ENCODE data around the gene BAIAP2. TPM values are rescaled to one million over a fixed set of nuclear protein-coding genes. Genes with fewer than 3 reads are reported as not detected.

The BAIAP2 gene
- total RNA-seq, 1 donor from 2014 or later = 4.3 TPM

- Mint-ChIP-seq H3K27me3 (ENCODE audit: insufficient read depth) (peaks cover 12% of the 10 kb centered on the region), H3K4me3 (no peak overlapping the region), H3K4me1 (ENCODE audit: low read depth) (no peaks in the 10 kb centered on the region), H3K9me3 (no peaks in the 10 kb centered on the region), H3K27ac (no peak overlapping the region), H3K36me3 (ENCODE audit: low read depth) (no peaks in the 10 kb centered on the region)
- intact Hi-C loops (cut with micrococcal nuclease) = no loop called here
- DNase-seq (ENCODE audit: low spot score) = no peak
Measured at GRCh38 chr17:81160747-81161453, 125.9 kb downstream of the BAIAP2 start.

GRCh38 chr17:81161536-81161935 lies 126.6 kb downstream of the BAIAP2 start:
- H3K4me3 Mint-ChIP-seq = no peak overlapping the region
- H3K4me1 Mint-ChIP-seq (ENCODE audit: low read depth) = no peaks in the 10 kb centered on the region
- no peak overlapping the region for H3K27ac Mint-ChIP-seq
- intact Hi-C loops (cut with micrococcal nuclease) = no loop called here
- DNase-seq (ENCODE audit: low spot score) = no peak
- no peaks in the 10 kb centered on the region for H3K36me3 Mint-ChIP-seq (ENCODE audit: low read depth)
- H3K27me3 Mint-ChIP-seq (ENCODE audit: insufficient read depth) = peaks cover 12% of the 10 kb centered on the region
- no peaks in the 10 kb centered on the region for H3K9me3 Mint-ChIP-seq

GRCh38 chr17:81161972-81162371 lies 127.0 kb downstream of the BAIAP2 start:
- DNase-seq (ENCODE audit: low spot score) = no peak
- no peaks in the 10 kb centered on the region for H3K4me1 Mint-ChIP-seq (ENCODE audit: low read depth)
- H3K4me3 Mint-ChIP-seq = no peak overlapping the region
- H3K27ac Mint-ChIP-seq = no peak overlapping the region
- intact Hi-C loops (cut with micrococcal nuclease) = no loop called here
- H3K9me3 Mint-ChIP-seq = no peaks in the 10 kb centered on the region
- H3K36me3 Mint-ChIP-seq (ENCODE audit: low read depth) = no peaks in the 10 kb centered on the region
- H3K27me3 Mint-ChIP-seq (ENCODE audit: insufficient read depth) = peaks cover 12% of the 10 kb centered on the region

GRCh38 chr17:81162491-81162890 lies 127.5 kb downstream of the BAIAP2 start:
- Mint-ChIP-seq H3K27ac (no peak overlapping the region), H3K36me3 (ENCODE audit: low read depth) (no peaks in the 10 kb centered on the region), H3K27me3 (ENCODE audit: insufficient read depth) (peaks cover 16% of the 10 kb centered on the region), H3K4me1 (ENCODE audit: low read depth) (no peaks in the 10 kb centered on the region), H3K9me3 (no peaks in the 10 kb centered on the region), H3K4me3 (no peak overlapping the region)
- no peak for DNase-seq (ENCODE audit: low spot score)
- intact Hi-C loops (cut with micrococcal nuclease) = no loop called here

DNA sequence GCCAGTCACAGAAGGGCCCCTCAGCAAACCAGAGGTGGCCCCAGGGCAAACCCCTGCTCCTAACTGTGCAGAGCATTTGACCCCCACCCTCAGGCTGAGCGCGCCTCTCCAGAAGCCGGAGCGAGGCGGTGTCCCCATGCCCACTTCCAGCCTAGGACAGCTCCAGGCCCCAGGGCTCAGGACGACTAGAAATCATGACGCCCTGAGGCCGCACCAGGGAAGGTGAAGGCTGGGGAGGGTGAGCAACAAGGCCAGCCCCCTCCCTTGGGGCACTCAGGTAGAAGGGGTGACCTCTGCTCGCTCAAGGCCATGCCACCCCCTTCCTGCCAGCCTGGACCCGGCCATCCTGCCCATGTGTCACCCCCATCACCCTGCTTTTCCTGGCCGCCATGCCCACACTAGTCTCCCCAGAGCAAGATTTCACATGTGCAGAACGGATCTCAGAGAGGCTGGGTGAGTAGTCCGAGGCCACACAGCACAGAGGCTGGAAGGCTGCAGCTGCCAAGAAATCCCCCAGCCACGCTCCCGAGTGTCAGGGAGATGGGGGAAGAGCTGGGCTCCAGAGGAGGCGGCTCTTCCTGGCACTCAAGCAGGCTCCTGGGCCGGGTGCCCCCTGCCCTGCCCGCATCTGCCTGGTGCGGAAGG lies 128.2 kb downstream of the BAIAP2 start:
- no peak for DNase-seq (ENCODE audit: low spot score)
- peaks cover 19% of the 10 kb centered on the region for H3K27me3 Mint-ChIP-seq (ENCODE audit: insufficient read depth)
- intact Hi-C loops (cut with micrococcal nuclease) = no loop called here
- no peaks in the 10 kb centered on the region for H3K36me3 Mint-ChIP-seq (ENCODE audit: low read depth)
- H3K9me3 Mint-ChIP-seq = no peaks in the 10 kb centered on the region
- no peak overlapping the region for H3K4me3 Mint-ChIP-seq
- H3K4me1 Mint-ChIP-seq (ENCODE audit: low read depth) = no peaks in the 10 kb centered on the region
- no peak overlapping the region for H3K27ac Mint-ChIP-seq

GRCh38 chr17:81163703-81164370 lies 128.9 kb downstream of the BAIAP2 start:
- Mint-ChIP-seq H3K27me3 (ENCODE audit: insufficient read depth) (peaks cover 19% of the 10 kb centered on the region), H3K27ac (no peak overlapping the region), H3K9me3 (no peaks in the 10 kb centered on the region), H3K4me1 (ENCODE audit: low read depth) (no peaks in the 10 kb centered on the region), H3K36me3 (ENCODE audit: low read depth) (no peaks in the 10 kb centered on the region), H3K4me3 (no peak overlapping the region)
- intact Hi-C loops (cut with micrococcal nuclease) = no loop called here
- no peak for DNase-seq (ENCODE audit: low spot score)

GRCh38 chr17:81164371-81165245 lies 129.7 kb downstream of the BAIAP2 start:
- Mint-ChIP-seq H3K9me3 (no peaks in the 10 kb centered on the region), H3K4me1 (ENCODE audit: low read depth) (no peaks in the 10 kb centered on the region), H3K27me3 (ENCODE audit: insufficient read depth) (peaks cover 17% of the 10 kb centered on the region), H3K36me3 (ENCODE audit: low read depth) (no peaks in the 10 kb centered on the region), H3K4me3 (no peak overlapping the region), H3K27ac (no peak overlapping the region)
- intact Hi-C loops (cut with micrococcal nuclease) = no loop called here
- DNase-seq (ENCODE audit: low spot score) = no peak

DNA sequence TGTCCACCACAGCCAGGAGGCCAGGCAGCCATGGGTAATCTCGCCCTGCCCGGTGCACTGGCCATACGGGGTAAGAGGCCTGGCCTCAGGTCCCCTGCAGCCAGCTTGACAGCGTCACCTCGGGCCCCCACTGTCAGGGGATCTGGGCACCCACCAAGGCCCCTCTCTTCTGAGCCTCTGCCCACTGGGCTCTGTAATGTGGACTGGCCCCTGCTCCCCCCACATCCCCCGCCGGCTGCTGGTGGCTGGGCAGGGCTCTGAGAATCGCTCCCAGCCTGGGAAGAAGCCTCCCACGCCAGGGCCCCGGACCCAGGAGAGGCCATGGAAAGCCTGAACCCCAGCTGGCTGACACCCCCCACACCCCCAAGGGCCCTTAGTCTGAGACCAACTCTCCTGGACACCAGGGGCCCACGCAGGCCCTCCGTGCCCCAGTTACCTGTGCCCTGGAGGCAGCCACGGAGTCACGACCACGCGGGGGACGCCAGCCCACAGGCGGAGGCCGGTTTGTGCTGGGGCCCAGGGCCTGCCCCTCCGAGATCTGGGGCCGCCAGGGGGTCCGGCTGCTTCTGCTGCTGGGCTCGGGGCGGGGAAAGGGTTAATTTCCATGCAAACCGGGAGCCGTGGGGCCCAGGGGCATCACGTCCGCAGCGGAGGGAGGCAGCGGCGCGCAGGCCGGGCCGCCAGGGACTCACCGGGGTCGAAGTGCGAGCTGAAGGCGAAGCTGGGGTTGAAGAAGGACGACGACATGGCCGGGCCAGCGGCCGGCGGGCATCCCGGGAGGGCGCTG lies 130.5 kb downstream of the BAIAP2 start, which contains the start of gene PVALEF:
Gene PVALEF (plus strand): TSS at position 262 of the 787 bp plus-strand sequence. CDS start 15,720 bp downstream, outside the sequence.
- Mint-ChIP-seq H3K36me3 (ENCODE audit: low read depth) (no peaks in the 10 kb centered on the region), H3K27me3 (ENCODE audit: insufficient read depth) (peaks cover 17% of the 10 kb centered on the region), H3K4me1 (ENCODE audit: low read depth) (no peaks in the 10 kb centered on the region), H3K9me3 (no peaks in the 10 kb centered on the region), H3K4me3 (no peak within 1 kb of the TSS), H3K27ac (no peak within 1 kb of the TSS)
- intact Hi-C loops (cut with micrococcal nuclease) = no loop called here
- DNase-seq (ENCODE audit: low spot score) = no peak

- intact Hi-C loops (cut with micrococcal nuclease) = no loop called here
- DNase-seq (ENCODE audit: low spot score) = no peak
- Mint-ChIP-seq H3K36me3 (ENCODE audit: low read depth) (no peaks in the 10 kb centered on the region), H3K4me3 (no peak within 1 kb of the TSS), H3K9me3 (no peaks in the 10 kb centered on the region), H3K27me3 (ENCODE audit: insufficient read depth) (peaks cover 17% of the 10 kb centered on the region), H3K4me1 (ENCODE audit: low read depth) (no peaks in the 10 kb centered on the region), H3K27ac (no peak within 1 kb of the TSS)
Measured at GRCh38 chr17:81166033-81166492, 131.1 kb downstream of the BAIAP2 start, which contains the start of gene AATK. Gene AATK (minus strand): TSS chr17:81166221. CDS start chr17:81165992, 229 bp downstream.

Other genes starting within 250 kb of the BAIAP2 start
- gene CHMP6, start 43.3 kb upstream of the BAIAP2 start, total RNA-seq = 36.6 and 43.5 TPM in 2 replicates
- gene PVALEF, start 130.4 kb downstream of the BAIAP2 start, total RNA-seq = not detected in 2 replicates
- 0.61 and 0.62 TPM in 2 replicates for gene AATK, start 131.1 kb downstream of the BAIAP2 start, total RNA-seq
- gene CEP131, start 187.8 kb downstream of the BAIAP2 start, total RNA-seq = 17.5 and 18.7 TPM in 2 replicates
- gene TEPSIN, start 203.9 kb downstream of the BAIAP2 start, total RNA-seq = 37.7 and 41.0 TPM in 2 replicates
- gene NDUFAF8, start 204.2 kb downstream of the BAIAP2 start, total RNA-seq = 71.9 and 78.3 TPM in 2 replicates

Measured in activated T-helper 1 cell treated with anti-CD3 and anti-CD28 coated beads, Interleukin-12 subunit alpha, Interleukin-12 subunit beta, Interleukin-2, Interleukin-4 antibody, amounts not matched to agents 30 ng/mL and 10 ng/mL and 1 ng/mL, durations not matched to agents 14 hours and 24 hours and 36 hours (primary cell).